Activated CD8-positive, alpha-beta memory T cell treated with anti-CD3 and anti-CD28 coated beads for 48 hours (primary cell): ENCODE data around the gene CPLANE1.
"Not testable (repeated sequence)": the region's sequence is repeated elsewhere in the genome, so short reads cannot be mapped to it uniquely, and the experiment has no call there.

Experiments
- DNase-seq, 3 experiments: peaks; one replicate each; pipeline ENCODE4 v3.0.0-alpha.2; 2020; ENCODE audit warnings: low read depth in 2 of 3, low spot score in 2 of 3

The CPLANE1 gene

DNA sequence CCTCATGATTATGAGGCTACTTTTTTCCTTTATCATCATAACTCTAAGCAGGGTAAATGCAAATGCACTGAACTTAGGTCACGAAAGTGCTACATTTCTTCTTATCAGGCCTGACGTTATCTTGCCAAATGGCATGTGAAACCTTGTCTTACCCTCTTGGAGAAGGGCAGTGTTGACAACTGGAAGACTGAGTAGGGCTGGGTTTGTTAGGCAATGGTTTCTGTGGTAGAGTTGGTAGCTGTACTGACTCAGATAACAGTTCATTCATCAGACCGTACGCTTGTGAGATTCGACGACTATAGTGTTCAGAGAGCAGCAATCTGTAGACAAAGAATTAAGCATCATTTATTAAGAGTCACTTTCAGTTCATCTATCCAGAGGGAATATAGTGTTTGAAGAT, 127.7 kb downstream of the CPLANE1 start:
- no peak for DNase-seq

DNA sequence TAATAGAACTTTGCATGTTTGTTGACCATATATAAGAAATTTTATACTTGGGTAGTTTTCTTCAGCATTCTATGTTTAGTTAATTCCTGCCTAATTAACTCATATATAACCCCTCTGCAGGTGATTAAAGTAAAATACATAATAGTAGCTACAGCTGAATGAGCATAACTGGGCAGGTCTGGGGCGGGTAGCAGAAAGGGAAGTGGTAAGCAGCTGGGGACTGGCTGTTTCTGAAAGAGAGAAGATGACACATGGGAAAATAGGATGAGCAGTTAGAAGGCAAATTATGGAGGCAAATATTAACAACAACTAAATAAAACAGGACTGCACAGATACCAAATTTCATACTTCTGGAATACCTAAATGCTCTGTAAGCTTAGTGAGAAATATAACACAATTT, 128.1 kb downstream of the CPLANE1 start:
- DNase-seq, result no peak

DNA sequence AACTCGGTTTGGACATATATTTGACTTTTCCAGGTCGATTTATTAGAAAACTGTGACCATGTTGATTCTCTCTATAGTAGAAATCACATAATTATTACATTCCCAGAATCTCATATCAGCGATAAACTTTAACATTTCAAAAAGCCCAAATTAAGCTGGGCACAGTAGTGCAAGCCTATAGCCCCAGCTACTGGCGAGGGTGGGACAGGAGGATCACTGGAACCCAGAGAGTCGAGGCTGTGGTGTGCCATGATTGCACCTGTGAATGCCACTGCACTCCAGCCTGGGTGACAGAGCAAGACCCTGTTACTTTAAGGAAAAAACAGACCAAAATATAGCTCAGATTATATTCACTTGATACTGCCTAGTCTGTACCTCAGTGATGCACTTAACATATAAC, 128.9 kb downstream of the CPLANE1 start:
- no peak for DNase-seq

DNA sequence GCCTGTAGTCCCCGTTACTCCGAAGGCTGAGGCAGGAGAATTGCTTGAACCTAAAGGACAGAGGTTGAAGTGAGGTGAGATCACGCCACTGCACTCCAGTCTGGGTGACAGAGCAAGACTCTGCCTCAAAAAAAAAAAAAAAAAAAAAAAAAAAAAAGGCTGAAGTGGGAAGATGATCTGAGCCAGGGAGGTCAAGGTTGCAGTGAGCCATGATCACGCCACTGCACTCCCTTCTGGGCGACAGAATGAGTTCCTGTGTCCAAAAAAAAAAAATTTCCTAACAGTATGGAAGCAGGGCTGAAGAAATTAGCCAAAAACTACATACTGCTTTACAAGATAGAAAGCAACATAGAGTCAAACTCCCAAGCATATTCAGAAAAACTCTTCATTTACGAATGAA, 132.8 kb downstream of the CPLANE1 start:
- no peak for DNase-seq

DNA sequence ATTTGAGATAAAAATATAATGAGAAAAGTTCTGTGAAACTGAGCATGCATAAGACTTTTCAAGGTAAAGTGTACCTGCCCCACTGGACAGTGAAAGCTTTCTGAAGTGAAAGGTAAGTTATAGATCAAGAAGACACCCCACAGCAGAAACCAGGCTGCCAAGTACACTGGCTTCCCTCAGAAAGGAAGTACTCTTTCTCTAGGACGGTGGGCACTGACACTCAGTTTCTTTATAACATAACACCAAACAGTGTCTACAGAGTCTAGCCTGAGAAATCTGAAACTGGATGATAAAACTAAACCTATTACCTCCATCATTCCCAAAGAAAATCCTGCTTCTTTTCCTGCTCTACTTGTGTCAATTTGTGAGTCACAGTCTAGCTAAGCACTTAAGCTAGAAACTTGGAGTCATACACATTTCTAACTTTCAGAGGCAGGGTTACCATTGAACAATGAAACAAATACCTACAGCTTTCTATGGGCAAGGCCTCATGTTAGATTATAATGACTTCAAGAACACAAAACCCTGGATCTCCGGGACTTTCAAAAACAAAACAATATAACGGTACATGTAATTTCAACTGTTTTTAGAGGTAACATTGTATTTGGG, 136.7 kb downstream of the CPLANE1 start:
- DNase-seq, result no peak

DNA sequence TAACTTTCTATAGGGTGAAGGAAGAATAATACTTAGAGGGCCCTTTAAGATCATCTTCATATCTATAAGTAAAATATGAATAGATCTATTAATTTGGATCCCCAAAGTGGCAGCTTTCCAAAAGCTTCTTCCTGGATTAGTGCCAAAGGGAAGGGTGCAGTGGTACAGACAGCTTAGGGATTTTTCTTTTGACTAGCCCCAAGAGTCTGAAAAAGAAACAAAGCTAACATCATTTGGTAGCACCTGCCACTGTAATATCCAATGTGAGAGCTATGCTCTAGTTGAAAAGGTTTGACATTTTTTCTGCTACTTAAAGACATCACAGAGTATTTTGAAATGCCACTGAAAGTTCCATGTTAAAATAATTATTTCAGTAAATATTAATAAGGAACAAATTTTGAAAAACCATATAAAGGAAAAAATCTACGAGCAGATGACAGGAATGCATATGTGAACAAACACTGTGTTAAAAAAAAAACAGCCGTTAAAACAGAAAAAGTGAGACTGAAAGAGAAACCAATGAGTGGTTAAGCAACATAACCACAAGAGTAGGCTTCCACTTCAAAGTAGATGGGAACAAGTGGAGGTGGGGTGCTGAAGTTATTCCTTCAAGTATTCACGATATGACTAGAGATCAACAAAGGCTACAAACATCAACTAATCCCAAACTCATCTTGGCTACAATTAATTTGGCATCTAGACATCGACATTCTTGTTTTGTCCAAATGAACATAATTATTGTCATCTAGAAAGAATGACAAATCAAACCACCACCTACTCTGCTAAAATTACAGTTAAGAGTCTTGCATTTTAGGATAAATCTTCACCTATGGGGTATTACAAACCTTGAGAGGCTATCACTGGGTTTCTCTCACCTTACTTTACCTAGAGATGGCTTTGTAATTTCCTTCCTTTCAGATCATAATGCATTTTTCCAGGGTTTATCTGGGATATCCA, 137.5 kb downstream of the CPLANE1 start:
- no peak for DNase-seq

DNA sequence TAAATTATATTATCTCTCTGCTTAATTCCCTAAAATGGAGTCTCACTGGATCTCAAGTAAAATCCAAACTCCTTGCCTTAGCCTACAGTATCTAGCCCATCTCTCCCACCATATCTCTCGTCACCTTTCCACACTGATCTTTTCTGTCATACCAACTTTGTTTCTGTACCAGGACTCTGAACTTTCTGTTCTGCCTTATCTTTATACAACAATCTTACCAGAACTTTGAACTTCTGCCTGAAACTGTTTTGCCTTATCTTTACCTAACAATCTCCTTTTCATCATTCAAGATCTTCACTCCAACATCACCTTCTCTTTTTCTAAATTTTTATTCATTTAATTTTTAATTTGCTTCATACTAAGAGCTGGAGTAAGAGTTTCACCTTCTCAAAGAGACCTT, 139.0 kb downstream of the CPLANE1 start:
- no peak for DNase-seq

DNA sequence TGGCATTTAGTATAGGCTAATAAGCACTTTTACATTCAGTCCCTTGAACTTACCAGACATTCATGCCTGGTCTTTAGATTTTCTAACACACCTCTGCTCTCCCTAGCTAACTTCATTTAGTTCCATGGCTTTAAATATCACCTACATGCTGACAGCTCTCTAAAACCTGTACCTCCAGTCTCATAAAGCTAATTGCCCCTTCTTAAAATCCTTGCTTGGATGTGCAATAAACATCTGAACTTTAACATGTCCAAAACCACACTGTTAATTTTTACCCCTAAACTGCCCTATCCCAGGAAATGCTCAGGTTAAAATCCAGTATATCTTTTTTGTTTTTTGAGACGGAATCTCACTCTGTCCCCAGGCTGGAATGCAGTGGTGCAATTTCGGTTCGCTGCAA, 139.8 kb downstream of the CPLANE1 start:
- no peak for DNase-seq

DNA sequence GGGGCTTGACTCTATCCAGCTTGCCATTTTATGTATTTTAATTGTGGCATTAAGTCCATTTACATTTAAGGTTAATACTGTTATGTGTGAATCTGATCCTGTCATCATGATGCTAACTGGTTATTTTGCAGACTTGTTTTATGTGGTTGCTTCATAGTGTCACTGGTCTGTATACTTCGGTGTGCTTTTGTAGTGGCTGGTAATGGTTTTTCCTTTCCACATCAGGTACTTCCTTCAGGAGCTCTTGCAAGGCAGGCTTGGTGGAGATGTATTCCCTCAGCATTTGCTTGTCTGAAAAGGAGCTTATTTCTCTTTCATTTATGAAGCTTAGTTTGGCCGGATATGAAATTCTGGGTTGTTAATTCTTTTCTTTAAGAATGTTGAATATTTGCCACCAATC, 145.9 kb downstream of the CPLANE1 start:
- DNase-seq, result no peak

DNA sequence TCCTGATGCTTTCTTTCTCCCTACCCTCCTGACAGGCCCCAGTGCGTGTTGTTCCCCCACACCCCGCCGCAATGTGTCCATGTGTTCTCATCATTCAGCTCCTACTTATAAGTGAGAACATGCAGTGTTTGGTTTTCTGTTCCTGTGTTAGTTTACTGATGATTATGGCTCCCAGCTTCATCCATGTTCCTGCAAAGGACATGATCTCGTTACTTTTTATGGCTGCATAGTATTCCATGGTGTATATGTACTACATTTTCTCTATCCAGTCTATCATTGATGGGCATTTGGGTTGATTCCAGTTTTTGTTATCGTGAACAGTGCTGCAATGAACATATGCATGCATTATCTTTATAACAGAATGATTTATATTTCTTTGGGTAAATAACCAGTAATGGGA, 149.9 kb downstream of the CPLANE1 start:
- not testable (repeated sequence) for DNase-seq

DNA sequence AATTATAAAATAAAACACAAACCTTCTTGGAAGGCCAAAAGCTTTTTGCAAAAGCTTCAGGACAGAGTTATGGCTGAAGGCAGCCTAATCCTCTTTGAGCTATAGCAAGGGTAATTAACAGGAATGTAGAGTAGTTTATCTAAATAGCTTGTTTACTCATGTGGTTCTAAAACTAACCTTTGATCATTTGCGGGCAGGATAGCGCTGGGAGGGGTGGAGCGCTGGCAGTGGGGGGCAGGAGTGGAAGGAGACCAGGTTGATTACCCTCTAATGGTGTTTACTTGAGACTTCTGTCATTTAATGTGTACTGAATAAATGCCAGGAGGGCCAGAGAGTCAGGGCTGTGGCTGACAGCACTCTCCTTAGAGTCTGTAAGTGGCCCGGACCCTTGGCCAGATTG, 155.4 kb downstream of the CPLANE1 start:
- DNase-seq, result not testable (repeated sequence)

DNA sequence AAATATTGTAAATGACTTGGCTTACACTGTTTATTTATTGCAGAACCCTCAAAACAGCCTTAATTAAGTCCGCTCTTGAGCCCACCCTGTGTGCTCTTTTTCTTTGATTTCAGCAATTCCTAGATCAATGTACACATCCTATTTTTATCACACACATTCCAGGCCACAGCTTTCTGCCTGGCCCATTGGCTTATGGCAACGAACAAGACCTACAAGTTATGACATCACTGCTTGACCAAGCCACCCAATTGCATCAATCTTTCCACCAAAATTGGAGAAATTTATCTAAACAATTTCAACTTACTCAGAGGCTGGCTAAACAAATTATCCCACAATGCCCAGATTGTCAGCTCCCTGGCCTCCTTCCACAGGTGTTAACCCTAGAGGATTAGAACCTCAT, 158.4 kb downstream of the CPLANE1 start:
- DNase-seq, result no peak

DNA sequence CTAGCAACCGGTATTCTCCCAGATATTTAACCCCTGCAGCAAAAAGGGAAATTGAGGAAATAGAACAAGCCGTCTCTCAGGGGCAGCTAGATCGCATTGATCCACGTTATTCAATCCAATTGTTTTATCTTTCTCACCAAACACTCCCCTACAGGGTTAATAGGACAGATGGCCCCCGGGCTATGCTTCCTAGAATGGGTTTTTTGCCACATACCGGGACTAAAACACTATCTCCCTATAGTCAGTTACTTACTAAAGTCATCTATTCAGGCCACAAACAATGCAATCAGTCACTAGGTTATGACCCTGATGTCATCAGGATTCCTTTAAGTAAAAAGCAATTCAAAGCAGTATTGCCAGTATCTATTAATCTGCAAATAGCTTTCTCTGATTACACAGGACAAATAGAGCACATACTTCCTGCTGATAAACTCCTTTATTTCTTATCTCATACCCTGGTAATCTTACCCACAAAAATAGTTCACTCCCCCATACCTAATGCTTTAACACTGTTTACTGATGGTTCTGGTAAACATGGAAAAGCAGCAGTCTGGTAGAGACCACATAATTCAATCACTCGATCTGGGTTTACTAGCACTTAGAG, 159.0 kb downstream of the CPLANE1 start:
- no peak for DNase-seq

DNA sequence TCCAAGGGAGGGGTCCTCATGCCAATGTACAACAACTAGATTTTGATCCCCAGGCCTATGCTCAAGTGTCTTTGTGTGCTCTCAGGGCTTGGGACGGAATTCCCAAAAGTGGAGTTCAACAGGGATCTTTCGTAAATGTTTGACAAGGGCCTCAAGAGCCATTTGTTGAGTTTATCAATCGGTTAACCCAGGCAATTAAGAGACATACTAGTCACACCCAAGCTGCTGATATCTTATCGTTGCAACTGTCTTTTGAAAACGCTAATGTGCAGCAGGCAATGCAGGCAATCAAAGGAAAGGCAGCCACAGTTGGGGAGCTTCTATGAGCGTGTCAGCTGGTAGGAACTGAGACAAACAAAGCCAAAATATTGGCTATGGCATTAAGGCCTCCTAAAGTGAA, 161.2 kb downstream of the CPLANE1 start:
- DNase-seq, result no peak

DNA sequence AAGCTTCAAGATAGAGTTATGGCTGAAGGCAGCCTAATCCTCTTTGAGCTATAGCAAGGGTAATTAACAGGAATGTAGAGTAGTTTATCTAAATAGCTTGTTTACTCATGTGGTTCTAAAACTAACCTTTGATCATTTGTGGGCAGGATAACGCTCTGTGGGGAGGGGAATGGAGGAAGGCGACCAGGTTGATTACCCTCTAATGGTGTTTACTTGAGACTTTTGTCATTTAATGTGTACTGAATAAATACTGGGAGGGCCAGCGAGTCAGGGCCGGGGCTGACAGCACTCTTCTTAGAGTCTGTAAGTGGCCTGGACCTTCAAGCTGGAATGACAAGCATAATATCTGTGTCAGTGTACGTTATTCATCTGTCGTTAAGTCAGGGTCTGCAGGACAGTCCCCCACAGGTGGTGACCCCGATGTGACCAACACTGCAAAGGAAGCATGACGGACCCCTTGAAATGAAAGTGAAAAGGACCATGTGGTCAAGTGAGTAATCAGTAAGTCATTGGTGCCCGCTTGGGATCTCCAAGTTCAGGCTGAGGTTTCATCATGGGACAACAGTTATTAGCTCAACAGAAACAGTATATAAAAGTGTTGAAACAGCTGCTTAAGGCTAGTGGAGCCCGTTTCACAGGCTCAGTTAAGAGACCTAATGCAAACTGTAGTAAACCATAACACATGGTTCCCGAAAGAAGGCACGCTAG, 162.6 kb downstream of the CPLANE1 start:
- no peak for DNase-seq

DNA sequence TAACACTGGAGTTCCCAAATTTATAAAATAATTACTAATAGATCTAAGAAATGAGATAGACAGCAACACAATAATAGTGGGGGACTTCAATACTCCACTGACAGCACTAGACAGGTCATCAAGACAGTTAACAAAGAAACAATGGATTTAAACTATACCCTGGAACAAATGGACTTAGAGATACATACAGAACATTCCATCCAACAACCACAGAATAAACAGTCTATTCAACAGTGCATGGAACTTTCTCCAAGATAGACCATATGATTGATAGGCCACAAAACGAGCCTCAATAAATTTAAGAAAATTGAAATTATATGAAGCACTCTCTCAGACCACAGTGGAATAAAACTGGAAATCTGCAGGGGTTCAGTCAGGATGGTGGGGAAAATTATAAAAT, 163.2 kb downstream of the CPLANE1 start:
- DNase-seq, result not testable (repeated sequence)

DNA sequence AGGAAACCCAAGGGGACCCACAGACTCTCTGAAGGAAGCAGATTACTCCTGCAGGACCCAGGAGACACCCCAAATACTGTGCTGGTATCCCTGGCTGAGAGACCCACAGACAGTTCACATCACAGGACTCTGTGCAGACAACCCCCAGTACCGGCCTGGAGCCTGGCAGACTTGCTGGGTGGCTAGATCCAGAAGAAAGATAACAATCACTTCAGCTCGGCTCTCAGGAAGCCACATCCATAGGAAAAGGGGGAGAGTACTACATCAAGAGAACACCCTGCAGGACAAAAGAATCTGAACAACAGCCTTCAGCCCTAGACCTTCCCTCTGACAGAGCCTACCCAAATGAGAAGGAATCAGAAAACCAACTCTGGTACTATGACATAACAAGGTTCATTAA, 166.2 kb downstream of the CPLANE1 start:
- not testable (repeated sequence) for DNase-seq

DNA sequence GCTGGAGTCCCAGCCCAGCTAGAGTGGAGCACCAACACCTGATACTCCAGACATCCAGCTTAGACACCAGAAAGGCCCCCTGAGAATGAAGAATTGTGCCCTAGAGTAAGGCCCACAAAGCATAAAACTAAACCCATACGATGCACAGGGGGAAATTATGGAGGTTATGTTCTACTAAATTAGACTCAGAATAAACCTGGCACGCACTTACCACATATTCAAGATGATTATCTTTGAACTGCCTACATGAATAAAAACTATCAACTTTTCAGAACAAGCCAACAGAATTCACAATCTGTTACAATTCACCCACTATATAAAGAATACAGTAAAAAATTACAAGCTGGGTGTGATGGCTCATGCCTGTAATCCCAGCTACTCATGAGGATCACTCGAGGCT, 168.5 kb downstream of the CPLANE1 start:
- DNase-seq, result no peak

DNA sequence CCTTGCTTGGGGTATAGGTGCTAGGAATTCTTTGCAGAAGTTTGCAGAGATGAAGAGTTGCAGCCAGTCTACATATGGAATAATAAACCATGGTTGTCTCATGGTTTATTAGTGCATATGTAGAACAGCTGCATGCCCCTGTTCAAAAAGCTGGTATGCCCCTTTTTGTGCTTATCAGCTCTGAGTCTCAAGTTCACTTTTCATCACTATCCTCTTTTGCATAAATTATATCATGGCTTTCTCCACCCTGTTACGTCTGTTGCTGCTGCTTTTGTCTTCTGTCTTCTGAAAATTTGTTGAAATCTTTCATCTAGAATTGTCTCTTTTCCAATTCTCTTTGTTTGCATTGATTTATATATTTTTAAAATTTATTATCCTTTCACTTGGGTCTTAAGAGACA, 172.0 kb downstream of the CPLANE1 start:
- no peak for DNase-seq

DNA sequence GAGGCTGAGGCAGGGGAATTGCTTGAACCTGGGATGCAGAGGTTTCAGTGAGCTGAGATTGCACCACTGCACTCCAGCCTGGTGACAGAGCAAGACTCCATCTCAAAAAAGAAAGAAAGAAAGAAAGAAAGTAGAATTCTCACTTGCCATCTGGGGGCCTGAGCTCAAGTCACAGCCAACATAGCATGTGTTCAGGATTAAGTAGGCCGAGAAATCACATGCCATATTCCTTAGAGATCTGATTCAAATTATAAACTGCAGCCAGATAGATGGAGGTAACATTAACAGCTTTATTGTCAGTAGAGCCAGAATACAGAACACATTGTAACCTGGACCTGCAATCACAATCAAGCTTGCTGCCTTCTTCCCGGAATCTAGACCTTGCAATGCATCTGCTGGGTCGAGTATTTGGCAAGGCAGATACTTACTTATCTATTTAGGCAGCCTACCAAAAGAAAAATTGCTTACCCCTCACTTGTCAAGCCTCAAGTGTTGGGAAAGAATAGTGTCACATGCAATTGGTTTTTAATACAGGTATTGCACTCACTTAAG, 173.7 kb downstream of the CPLANE1 start:
- DNase-seq, result no peak

DNA sequence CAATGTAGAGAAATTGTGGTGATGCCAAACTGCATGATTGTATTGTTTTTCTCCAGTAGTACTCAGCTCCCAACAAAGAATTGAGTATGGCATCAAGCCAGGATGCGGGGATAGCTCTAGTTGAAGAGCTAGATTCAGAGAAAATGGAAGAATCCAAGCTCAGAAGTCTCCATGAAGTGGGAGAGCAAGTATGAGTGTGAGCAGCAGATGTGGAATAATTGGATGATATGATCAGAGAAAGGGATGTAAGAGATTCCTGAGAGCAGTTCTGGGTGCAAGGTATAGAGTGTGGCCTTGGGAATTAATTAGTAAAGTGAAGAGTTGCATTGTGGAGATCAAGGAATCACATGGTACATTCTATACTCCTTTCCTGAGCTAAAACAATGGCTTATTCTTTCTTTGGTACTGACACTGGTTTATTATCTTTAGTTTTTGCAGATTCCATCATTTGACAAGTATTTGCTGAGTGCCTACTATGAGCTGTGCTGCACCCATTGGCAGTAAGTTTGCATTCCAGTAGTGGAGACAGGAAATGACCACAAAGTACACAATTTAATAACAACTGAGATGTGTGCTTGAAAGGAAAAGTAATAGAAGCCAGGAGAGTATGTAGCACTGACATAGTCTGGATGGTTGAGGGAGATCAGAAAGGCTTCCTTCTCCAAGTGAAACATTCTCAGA, 177.1 kb downstream of the CPLANE1 start:
- DNase-seq, result no peak
